SJCRH30 (cell line): ENCODE data around the gene ITPR2. TPM values are rescaled to one million over a fixed set of nuclear protein-coding genes. Genes with fewer than 3 reads are reported as not detected.
"Not testable (repeated sequence)": the region's sequence is repeated elsewhere in the genome, so short reads cannot be mapped to it uniquely, and the experiment has no call there.

ENCODE experiments used
- DNase-seq, 2 experiments: peaks; one replicate each; pipeline ENCODE4 v3.0.0-alpha.2; 2015 to 2020
- H3K27ac ChIP-seq: fragments of 250-450 bp; sonication (Bioruptor Pico); 2 replicates; pipeline ENCODE4 v1.5.1; 2020; ENCODE audit warnings: mild to moderate bottlenecking, moderate library complexity
- H3K27me3 ChIP-seq: fragments of 250-450 bp; sonication (Bioruptor Pico); 2 replicates; pipeline ENCODE4 v1.5.1; 2020; ENCODE audit warnings: mild to moderate bottlenecking, moderate library complexity
- H3K36me3 ChIP-seq: fragments of 250-450 bp; sonication (Bioruptor Pico); 2 replicates; pipeline ENCODE4 v1.5.1; 2020; ENCODE audit warnings: mild to moderate bottlenecking, moderate library complexity
- H3K4me1 ChIP-seq: fragments of 250-450 bp; sonication (Bioruptor Pico); 2 replicates; pipeline ENCODE4 v1.5.1; 2020; ENCODE audit warnings: mild to moderate bottlenecking, moderate library complexity
- H3K4me3 ChIP-seq: fragments of 250-450 bp; sonication (Bioruptor Pico); 2 replicates; pipeline ENCODE4 v1.5.1; 2020; ENCODE audit warnings: mild to moderate bottlenecking, moderate library complexity
- H3K9me3 ChIP-seq: fragments of 250-450 bp; sonication (Bioruptor Pico); replicated peaks from 2 replicates; pipeline ENCODE4 v1.5.1; 2020; ENCODE audit warnings: mild to moderate bottlenecking, moderate library complexity
- total RNA-seq: library from RNA; depleted of rRNA; stranded (reverse); fragments of >200 nt; shearing (Covaris generic); gene quantifications from 2 replicates; pipeline ENCODE4 v1.2.3, GENCODE V29; 2014

Gene ITPR2
- total RNA-seq, 1 experiment from 2014 or later, result 8.7 TPM

- Histone ChIP-seq H3K27me3 (no peaks in the 10 kb centered on the region), H3K27ac (no peak overlapping the region), H3K4me3 (no peak overlapping the region), H3K9me3 (no peaks in the 10 kb centered on the region), H3K4me1 (peaks cover 14% of the 10 kb centered on the region), H3K36me3 (no peaks in the 10 kb centered on the region)
- no peak for DNase-seq
Observed at GRCh38 chr12:26798640-26799039, 34.4 kb downstream of the ITPR2 start.

- DNase-seq, result peak; percentile 53 to 83
- Histone ChIP-seq H3K27ac (no peak overlapping the region), H3K27me3 (no peaks in the 10 kb centered on the region), H3K36me3 (no peaks in the 10 kb centered on the region), H3K9me3 (no peaks in the 10 kb centered on the region), H3K4me3 (no peak overlapping the region), H3K4me1 (peaks cover 14% of the 10 kb centered on the region)
Observed at GRCh38 chr12:26798023-26798422, 35.0 kb downstream of the ITPR2 start.

DNA sequence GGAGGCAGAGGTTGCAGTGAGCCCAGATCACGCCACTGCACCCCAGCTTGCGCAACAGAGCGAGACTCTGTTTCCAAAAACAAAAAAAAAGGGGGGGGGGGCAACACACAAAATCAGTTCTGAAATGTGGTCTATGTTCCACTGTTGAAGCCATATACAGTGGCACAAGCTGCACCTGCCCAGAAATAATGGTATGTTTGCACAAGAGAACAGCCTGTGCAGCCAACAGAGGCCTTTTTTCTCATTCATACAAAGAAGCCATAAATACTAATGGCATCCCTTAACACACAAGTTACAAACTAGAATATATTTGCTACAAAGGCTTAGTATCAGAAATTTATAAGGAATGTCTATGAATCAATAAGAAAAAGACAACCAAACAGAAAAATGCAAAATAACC lies 37.1 kb downstream of the ITPR2 start:
- Histone ChIP-seq H3K36me3 (no peaks in the 10 kb centered on the region), H3K4me1 (peaks cover 23% of the 10 kb centered on the region), H3K9me3 (no peaks in the 10 kb centered on the region), H3K27me3 (no peaks in the 10 kb centered on the region), H3K4me3 (no peak overlapping the region), H3K27ac (no peak overlapping the region)
- DNase-seq, result no peak

- DNase-seq, result no peak
- Histone ChIP-seq H3K4me3 (no peak overlapping the region), H3K27me3 (no peaks in the 10 kb centered on the region), H3K36me3 (no peaks in the 10 kb centered on the region), H3K9me3 (0 out of 2 replicates have a peak, but pooled peaks cover 5% of the 10 kb centered on the region), H3K27ac (no peak overlapping the region), H3K4me1 (peaks cover 40% of the 10 kb centered on the region)
Observed at GRCh38 chr12:26791301-26791791, 41.6 kb downstream of the ITPR2 start.

GRCh38 chr12:26790645-26790994 lies 42.4 kb downstream of the ITPR2 start:
- no peaks in the 10 kb centered on the region for H3K27me3 ChIP-seq
- H3K4me1 ChIP-seq, result peaks cover 40% of the 10 kb centered on the region
- peak overlapping the region; percentile 27 for H3K27ac ChIP-seq
- no peak for DNase-seq
- H3K9me3 ChIP-seq, result 0 out of 2 replicates have a peak, but pooled peaks cover 5% of the 10 kb centered on the region
- H3K4me3 ChIP-seq, result no peak overlapping the region
- no peaks in the 10 kb centered on the region for H3K36me3 ChIP-seq

- Histone ChIP-seq H3K36me3 (no peaks in the 10 kb centered on the region), H3K27ac (peak overlapping the region; percentile 27), H3K4me3 (no peak overlapping the region), H3K9me3 (0 out of 2 replicates have a peak, but pooled peaks cover 5% of the 10 kb centered on the region), H3K4me1 (peaks cover 40% of the 10 kb centered on the region), H3K27me3 (no peaks in the 10 kb centered on the region)
- peak; percentile 68 to 74 for DNase-seq
Observed at GRCh38 chr12:26789731-26790644, 43.0 kb downstream of the ITPR2 start.

DNA sequence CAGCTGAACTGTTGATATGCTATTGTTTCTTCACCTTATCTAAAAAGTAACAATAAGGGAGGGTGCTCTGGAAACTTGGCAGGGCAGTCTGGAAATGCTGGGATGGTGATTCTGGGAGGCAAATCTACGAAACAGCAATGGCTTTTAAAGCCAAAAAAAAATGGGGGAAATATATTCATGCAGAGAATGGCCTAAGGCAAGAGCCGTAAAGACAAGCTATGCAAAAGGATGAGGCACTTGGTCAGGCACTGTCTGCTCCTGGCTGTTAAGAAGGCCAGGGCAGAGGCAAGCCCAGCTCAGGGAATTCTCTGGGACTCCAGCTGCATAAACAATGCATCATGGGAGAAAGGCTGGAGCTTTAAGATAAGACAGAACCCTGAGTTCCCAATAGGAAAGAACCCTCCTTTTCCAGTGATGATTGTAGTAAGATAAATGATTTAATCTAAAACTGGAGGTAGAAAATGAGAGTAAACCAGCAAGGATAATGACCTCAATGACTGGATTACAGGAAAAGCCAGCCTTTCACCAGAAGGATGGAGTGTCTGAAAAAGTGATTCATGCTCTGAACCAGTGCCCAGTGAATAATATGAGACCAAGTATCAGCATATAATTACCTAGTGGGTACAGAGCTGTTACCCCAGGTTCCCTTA lies 46.0 kb downstream of the ITPR2 start:
- Histone ChIP-seq H3K27me3 (no peaks in the 10 kb centered on the region), H3K4me1 (peaks cover 40% of the 10 kb centered on the region), H3K4me3 (no peak overlapping the region), H3K27ac (no peak overlapping the region), H3K9me3 (peaks cover 5% of the 10 kb centered on the region; the same call in 1 of the 2 replicates), H3K36me3 (no peaks in the 10 kb centered on the region)
- DNase-seq, result peak; percentile 26 to 45

- H3K9me3 ChIP-seq, result peaks cover 5% of the 10 kb centered on the region; the same call in 1 of the 2 replicates
- no peak overlapping the region for H3K4me3 ChIP-seq
- H3K4me1 ChIP-seq, result peaks cover 37% of the 10 kb centered on the region
- no peaks in the 10 kb centered on the region for H3K27me3 ChIP-seq
- no peak for DNase-seq
- H3K27ac ChIP-seq, result no peak overlapping the region
- H3K36me3 ChIP-seq, result no peaks in the 10 kb centered on the region
Observed at GRCh38 chr12:26786491-26786864, 46.5 kb downstream of the ITPR2 start.

- not testable (repeated sequence) for H3K36me3 ChIP-seq, H3K27ac ChIP-seq, H3K9me3 ChIP-seq, DNase-seq, H3K4me3 ChIP-seq, H3K27me3 ChIP-seq
- H3K4me1 ChIP-seq, result peaks cover 12% of the 10 kb centered on the region
Observed at GRCh38 chr12:26783816-26784379, 49.1 kb downstream of the ITPR2 start.

- Histone ChIP-seq H3K27ac (no peak overlapping the region), H3K27me3 (no peaks in the 10 kb centered on the region), H3K36me3 (no peaks in the 10 kb centered on the region), H3K9me3 (peaks cover 2% of the 10 kb centered on the region; the same call in 1 of the 2 replicates), H3K4me3 (no peak overlapping the region), H3K4me1 (peaks cover 8% of the 10 kb centered on the region)
- DNase-seq, result no peak
Observed at GRCh38 chr12:26783131-26783526, 49.9 kb downstream of the ITPR2 start.

GRCh38 chr12:26782372-26783130 lies 50.4 kb downstream of the ITPR2 start:
- H3K4me3 ChIP-seq, result no peak overlapping the region
- H3K27ac ChIP-seq, result no peak overlapping the region
- H3K36me3 ChIP-seq, result no peaks in the 10 kb centered on the region
- no peak for DNase-seq
- peaks cover 8% of the 10 kb centered on the region for H3K4me1 ChIP-seq
- no peaks in the 10 kb centered on the region for H3K27me3 ChIP-seq
- H3K9me3 ChIP-seq, result peaks cover 2% of the 10 kb centered on the region; the same call in 1 of the 2 replicates

DNA sequence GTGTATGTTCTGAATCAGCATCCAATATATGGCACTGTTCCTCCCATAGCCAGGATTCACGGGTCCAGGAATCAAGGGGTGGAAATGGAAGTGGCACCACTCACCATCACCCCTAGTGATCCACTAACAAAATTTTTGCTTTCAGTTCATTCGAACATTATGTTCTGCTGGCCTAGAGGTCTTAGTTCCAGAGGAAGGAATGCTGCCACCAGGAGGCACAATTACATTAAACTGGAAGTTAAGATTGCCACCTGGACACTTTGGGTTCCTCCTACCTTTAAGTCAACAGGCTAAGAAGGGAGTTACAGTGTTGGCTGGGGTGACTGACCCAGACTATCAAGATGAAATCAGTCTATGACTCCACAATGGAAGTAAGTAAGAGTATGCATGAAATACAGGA lies 52.3 kb downstream of the ITPR2 start:
- H3K4me3 ChIP-seq, H3K27me3 ChIP-seq, H3K4me1 ChIP-seq, DNase-seq, H3K36me3 ChIP-seq, H3K9me3 ChIP-seq, H3K27ac ChIP-seq: not testable (repeated sequence)

- not testable (repeated sequence) for DNase-seq, H3K27me3 ChIP-seq, H3K4me3 ChIP-seq, H3K9me3 ChIP-seq, H3K27ac ChIP-seq, H3K36me3 ChIP-seq, H3K4me1 ChIP-seq
Observed at GRCh38 chr12:26778173-26778775, 54.7 kb downstream of the ITPR2 start.

DNA sequence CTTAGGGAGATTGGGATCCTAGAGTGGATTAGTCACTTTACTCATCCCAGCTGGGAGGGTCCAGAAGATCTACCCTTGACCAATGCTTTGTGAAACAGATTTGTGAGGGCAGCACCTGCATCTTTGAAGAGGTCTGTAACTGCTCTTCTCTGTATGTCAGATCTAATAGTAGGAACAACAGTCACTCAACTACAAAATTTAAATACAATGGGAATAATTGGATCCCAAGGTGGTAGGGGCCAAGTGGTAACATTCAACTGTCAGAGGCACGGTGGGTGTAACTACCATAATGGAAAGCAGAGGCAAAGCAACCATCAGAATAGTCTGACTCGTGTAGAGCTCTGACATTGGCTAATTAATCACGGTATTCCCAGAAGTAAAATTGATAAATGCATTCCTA lies 55.8 kb downstream of the ITPR2 start:
- no peak for DNase-seq
- Histone ChIP-seq H3K36me3 (no peaks in the 10 kb centered on the region), H3K27me3 (no peaks in the 10 kb centered on the region), H3K4me1 (no peaks in the 10 kb centered on the region), H3K27ac (no peak overlapping the region), H3K4me3 (no peak overlapping the region), H3K9me3 (peaks cover 7% of the 10 kb centered on the region; the same call in 1 of the 2 replicates)
